Measurements from ENCODE around the gene DPH2. TPM values are rescaled to one million over a fixed set of nuclear protein-coding genes. Genes with fewer than 3 reads are reported as not detected.

DPH2 gene
- total RNA-seq, 2 donors from 2014 or later: 20.5 to 23.0 TPM

DNA sequence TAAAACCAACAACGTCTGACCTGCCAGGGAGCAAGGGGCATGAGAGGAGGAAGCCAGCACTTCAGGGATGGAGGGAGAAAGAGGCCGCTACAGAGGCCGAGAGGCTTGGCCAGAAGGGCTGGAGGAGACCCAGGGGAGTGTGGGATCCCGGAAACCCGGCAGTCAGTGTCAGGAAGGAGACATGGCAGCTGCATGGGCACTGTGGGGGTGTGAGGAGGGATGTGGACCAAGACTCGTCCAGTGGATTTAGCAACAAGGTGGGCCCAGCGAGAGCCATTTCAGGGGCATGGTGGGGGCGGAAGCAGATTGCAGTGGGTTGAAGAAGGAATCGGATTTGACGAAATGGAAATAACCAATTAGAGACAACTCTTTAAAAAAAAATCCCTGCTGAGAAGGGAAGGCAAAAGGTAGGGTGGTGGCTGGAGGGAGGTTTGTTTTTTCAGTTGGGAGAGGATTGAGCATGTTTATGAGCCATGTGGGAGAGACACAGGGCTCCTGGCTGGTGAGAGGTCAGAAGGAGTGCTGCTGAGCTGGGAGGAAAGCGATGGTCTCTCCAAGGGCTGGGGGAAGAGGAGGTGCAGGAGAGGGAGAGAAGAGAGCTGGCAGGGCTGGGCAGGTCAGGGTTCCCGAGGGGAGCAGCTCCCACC, 13.6 kb downstream of the DPH2 start:
- H3K36me3 ChIP-seq: peaks cover 6% of the 10 kb centered on the region
- H3K4me3 ChIP-seq: no peak overlapping the region
- H3K4me1 ChIP-seq: peaks cover 0 to 16% of the 10 kb centered on the region in 2 donors
- H3K27ac ChIP-seq: no peak overlapping the region
- DNase-seq (ENCODE audit: low spot score): no peak
- no peak for TF ChIP-seq CTCF (IDR thresholded peaks at IDR 0.05)
- no peaks in the 10 kb centered on the region for H3K9me3 ChIP-seq
- H3K27me3 ChIP-seq: no peaks in the 10 kb centered on the region

- DNase-seq (ENCODE audit: low spot score): no peak
- Histone ChIP-seq H3K4me1 (peaks cover 0 to 6% of the 10 kb centered on the region in 2 donors), H3K36me3 (peaks cover 6% of the 10 kb centered on the region), H3K27me3 (no peaks in the 10 kb centered on the region), H3K27ac (no peak overlapping the region), H3K9me3 (no peaks in the 10 kb centered on the region), H3K4me3 (no peak overlapping the region)
- TF ChIP-seq CTCF (IDR thresholded peaks at IDR 0.05): no peak
Observed at GRCh38 chr1:43984855-43985254, 15.0 kb downstream of the DPH2 start.

GRCh38 chr1:43985984-43986595, 16.3 kb downstream of the DPH2 start:
- peaks cover 0 to 7% of the 10 kb centered on the region in 2 donors for H3K4me1 ChIP-seq
- TF ChIP-seq CTCF (IDR thresholded peaks at IDR 0.05): no peak
- DNase-seq (ENCODE audit: low spot score): no peak
- H3K9me3 ChIP-seq: no peaks in the 10 kb centered on the region
- no peaks in the 10 kb centered on the region for H3K27me3 ChIP-seq
- no peak overlapping the region for H3K4me3 ChIP-seq
- peaks cover 6% of the 10 kb centered on the region for H3K36me3 ChIP-seq
- no peak overlapping the region for H3K27ac ChIP-seq

DNA sequence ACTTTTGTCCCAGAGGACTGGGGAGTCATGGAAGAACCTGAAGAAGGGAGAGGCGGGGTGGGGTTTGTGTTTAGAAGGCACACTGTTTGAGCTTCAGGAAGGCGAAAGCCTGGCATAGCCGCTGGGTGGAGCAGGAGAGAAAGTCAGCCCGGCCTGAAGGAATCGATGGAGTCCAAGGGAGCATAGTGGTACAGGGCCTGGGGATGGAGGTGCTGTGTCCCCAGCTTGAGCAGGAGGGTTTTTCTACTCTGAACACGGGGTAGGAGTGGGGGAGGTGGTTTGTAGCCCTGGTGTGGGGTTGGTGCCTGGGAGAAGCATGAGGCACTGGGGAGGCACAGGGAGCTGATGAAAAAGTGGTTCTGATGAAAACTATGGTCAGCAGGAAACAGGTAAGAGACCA, 16.9 kb downstream of the DPH2 start:
- no peaks in the 10 kb centered on the region for H3K9me3 ChIP-seq
- no peak overlapping the region for H3K4me3 ChIP-seq
- TF ChIP-seq CTCF (IDR thresholded peaks at IDR 0.05): no peak
- no peak for DNase-seq (ENCODE audit: low spot score)
- no peak overlapping the region for H3K27ac ChIP-seq
- H3K27me3 ChIP-seq: no peaks in the 10 kb centered on the region
- H3K4me1 ChIP-seq: peaks cover 0 to 8% of the 10 kb centered on the region in 2 donors
- H3K36me3 ChIP-seq: peaks cover 6% of the 10 kb centered on the region

GRCh38 chr1:43987159-43987902, 17.5 kb downstream of the DPH2 start:
- H3K4me1 ChIP-seq: peaks cover 0 to 15% of the 10 kb centered on the region in 2 donors
- H3K27ac ChIP-seq: no peak overlapping the region
- no peaks in the 10 kb centered on the region for H3K27me3 ChIP-seq
- no peaks in the 10 kb centered on the region for H3K9me3 ChIP-seq
- H3K36me3 ChIP-seq: peaks cover 6% of the 10 kb centered on the region
- no peak for DNase-seq (ENCODE audit: low spot score)
- no peak overlapping the region for H3K4me3 ChIP-seq
- no peak for TF ChIP-seq CTCF (IDR thresholded peaks at IDR 0.05)
